GM12801 (cell line): ENCODE results near the gene MAP6.

Experiments
- TF ChIP-seq, protein P1 (sequence below): IDR thresholded peaks from one replicate; pipeline ENCODE4 v1.5.1; 2011; ENCODE audit warnings: control low read depth; ENCODE audit not compliant: insufficient read length; ENCODE audit errors: extremely low read depth

The MAP6 gene

GRCh38 chr11:75664389-75664788 is 4.4 kb downstream of the MAP6 start:
- TF ChIP-seq, protein P1, sequence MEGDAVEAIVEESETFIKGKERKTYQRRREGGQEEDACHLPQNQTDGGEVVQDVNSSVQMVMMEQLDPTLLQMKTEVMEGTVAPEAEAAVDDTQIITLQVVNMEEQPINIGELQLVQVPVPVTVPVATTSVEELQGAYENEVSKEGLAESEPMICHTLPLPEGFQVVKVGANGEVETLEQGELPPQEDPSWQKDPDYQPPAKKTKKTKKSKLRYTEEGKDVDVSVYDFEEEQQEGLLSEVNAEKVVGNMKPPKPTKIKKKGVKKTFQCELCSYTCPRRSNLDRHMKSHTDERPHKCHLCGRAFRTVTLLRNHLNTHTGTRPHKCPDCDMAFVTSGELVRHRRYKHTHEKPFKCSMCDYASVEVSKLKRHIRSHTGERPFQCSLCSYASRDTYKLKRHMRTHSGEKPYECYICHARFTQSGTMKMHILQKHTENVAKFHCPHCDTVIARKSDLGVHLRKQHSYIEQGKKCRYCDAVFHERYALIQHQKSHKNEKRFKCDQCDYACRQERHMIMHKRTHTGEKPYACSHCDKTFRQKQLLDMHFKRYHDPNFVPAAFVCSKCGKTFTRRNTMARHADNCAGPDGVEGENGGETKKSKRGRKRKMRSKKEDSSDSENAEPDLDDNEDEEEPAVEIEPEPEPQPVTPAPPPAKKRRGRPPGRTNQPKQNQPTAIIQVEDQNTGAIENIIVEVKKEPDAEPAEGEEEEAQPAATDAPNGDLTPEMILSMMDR: no peak

GRCh38 chr11:75663808-75664207 is 5.0 kb downstream of the MAP6 start:
- TF ChIP-seq, protein P1: no peak

DNA sequence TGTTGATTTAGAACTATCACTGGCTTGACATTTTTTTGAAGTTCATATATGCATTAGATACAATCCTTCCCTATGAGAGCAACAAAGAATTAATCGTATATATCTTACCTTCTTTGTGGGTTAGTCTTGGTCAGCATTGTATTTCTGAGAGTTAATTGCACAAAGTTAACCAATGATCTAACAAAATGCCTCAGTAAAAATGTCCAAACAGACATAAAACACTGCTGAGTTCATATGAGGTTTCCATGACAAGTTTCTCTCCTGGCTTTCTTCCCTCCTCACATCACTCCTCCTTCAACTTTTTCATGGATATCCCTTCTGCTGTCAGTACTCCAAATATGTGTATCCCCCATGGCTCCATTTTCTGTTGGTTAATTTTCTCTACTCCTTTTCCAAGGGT is 9.0 kb downstream of the MAP6 start:
- TF ChIP-seq, protein P1: no peak

GRCh38 chr11:75656044-75656727 is 12.7 kb downstream of the MAP6 start:
- TF ChIP-seq, protein P1: no peak

DNA sequence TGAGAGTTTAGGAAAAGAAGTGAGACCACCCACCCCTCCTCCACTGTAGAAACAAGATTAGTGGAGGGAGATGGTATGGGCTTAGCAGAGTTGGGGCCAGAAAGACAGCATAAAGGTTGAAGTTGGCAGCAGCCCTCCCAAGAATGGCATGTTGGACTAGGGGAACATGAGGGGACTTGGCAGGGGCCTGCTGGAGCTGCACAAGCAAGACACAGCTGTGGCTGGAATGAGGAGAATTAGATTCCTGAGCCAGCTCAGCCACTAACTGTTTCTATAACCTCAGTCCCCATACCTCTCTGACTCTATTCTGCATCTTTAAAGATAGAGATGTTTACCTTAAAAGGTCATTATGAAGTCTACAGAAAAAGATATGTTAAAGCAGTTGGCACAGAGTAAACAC is 13.2 kb downstream of the MAP6 start:
- TF ChIP-seq, protein P1: no peak

DNA sequence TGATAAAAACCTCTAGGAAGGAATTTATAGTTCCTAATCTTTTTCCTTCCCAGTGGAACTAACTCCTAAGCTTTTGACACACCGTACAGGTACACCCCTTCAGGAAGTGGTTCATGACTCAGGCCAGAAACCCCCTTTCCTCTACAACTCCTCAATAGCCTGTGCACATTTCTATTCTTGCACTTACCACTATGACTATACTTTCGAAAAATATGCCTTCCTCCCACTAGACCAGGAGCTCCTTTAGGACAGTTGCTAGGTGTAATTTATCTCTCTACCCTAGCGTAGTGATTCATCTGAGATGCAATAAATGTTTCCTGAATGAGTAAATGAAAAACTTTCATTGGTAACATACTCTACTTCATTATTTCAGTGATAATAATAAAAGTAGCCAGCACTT is 14.5 kb downstream of the MAP6 start:
- TF ChIP-seq, protein P1: no peak

DNA sequence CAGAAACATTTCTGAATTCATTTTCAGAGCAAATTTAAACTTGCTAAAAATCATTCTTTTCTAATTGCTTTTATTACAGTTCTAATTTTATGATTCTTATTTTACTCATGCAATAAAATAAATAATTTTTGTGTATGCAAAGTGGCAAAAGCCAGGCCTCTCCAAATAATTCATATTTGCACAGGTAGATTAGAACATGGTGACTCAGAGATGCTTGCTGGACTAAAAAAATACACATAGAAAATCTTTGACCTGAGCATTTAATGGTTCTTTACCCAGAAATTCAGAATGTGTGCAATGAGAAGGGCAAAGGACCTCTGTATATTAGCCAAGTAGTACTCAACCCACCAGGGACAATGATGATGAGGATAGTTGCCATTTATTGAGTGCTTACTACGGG is 15.3 kb downstream of the MAP6 start:
- TF ChIP-seq, protein P1: no peak
